Sigmoid colon (tissue), 4 donors: ENCODE measurements around the gene HDLBP.

ENCODE experiments used
- CTCF ChIP-seq, 4 experiments: fragments of 450-650 bp in 3 of 4; fragments of 200-600 bp in 1 of 4; IDR thresholded peaks; one replicate each; pipeline ENCODE4 v1.5.1; 2016 to 2019; ENCODE audit warnings: antibody characterized with exemption in 4 of 4, mild to moderate bottlenecking in 3 of 4, moderate library complexity in 2 of 4
- EP300 ChIP-seq, 4 donors: sonication (generic); formaldehyde crosslinking; IDR thresholded peaks; one replicate each; pipeline ENCODE4 v1.6.1; 2017; ENCODE audit warnings: antibody characterized with exemption in 4 of 4
- POLR2A ChIP-seq, 2 donors: fragments of 450-650 bp; IDR thresholded peaks; one replicate each; pipeline ENCODE4 v1.6.1; 2016; ENCODE audit warnings: antibody characterized with exemption in 2 of 2, mild to moderate bottlenecking in 2 of 2, moderate library complexity in 2 of 2
- POLR2AphosphoS5 ChIP-seq, 4 donors: sonication (generic); formaldehyde crosslinking; IDR thresholded peaks; one replicate each; pipeline ENCODE4 v1.6.1; 2017; ENCODE audit warnings: antibody characterized with exemption in 4 of 4

DNA sequence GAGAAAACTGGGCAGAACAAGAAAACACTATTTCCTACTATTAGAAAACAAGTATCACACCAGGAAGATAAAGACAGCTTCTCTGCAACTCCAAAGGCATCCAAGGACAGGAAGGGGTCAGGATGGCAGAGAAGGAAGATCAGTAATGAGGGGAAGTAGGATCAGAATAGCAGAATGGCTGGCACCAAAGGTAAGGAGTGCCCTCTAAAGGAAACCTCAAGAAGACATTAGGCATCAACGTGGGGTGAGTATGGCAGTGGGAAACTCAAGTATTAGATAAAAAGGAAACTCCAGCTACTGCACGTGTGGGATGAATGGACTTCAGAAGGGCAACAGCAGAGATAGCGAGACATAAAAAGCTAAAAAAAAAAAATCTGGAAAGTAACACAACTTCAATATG lies 25.9 kb downstream of the HDLBP start:
- TF ChIP-seq CTCF (IDR thresholded peaks at IDR 0.05) (no peak), POLR2A (IDR thresholded peaks at IDR 0.05) (no peak), EP300 (IDR thresholded peaks at IDR 0.05) (no peak), POLR2AphosphoS5 (IDR thresholded peaks at IDR 0.05) (no peak)
